ENCODE results near the gene RAB44.

RAB44 gene

GRCh38 chr6:36725581-36725980 lies 28.0 kb downstream of the RAB44 start:
- Histone ChIP-seq H3K9me3 (ENCODE audit: control insufficient read depth, low read length) (no peaks in the 10 kb centered on the region), H3K9ac (no peak overlapping the region), H3K27ac (no peak overlapping the region), H3K79me2 (no peaks in the 10 kb centered on the region), H2AFZ (no peak overlapping the region), H3K27me3 (ENCODE audit: control insufficient read depth, insufficient read depth, low read length) (no peaks in the 10 kb centered on the region), H3K36me3 (ENCODE audit: control insufficient read depth, insufficient read depth, low read length) (no peaks in the 10 kb centered on the region), H3K4me3 (ENCODE audit: low read depth, low read length) (no peak overlapping the region), H3K4me1 (no peaks in the 10 kb centered on the region), H3K4me2 (ENCODE audit: low read length) (no peak overlapping the region)
- no peak for TF ChIP-seq CTCF (IDR thresholded peaks at IDR 0.05)

- no peaks in the 10 kb centered on the region for H3K79me2 ChIP-seq
- no peak overlapping the region for H3K4me2 ChIP-seq (ENCODE audit: low read length)
- no peaks in the 10 kb centered on the region for H3K9me3 ChIP-seq (ENCODE audit: control insufficient read depth, low read length)
- H3K36me3 ChIP-seq (ENCODE audit: control insufficient read depth, insufficient read depth, low read length), result no peaks in the 10 kb centered on the region
- H3K27ac ChIP-seq, result no peak overlapping the region
- H3K4me1 ChIP-seq, result no peaks in the 10 kb centered on the region
- H3K4me3 ChIP-seq (ENCODE audit: low read depth, low read length), result no peak overlapping the region
- no peak overlapping the region for H3K9ac ChIP-seq
- H2AFZ ChIP-seq, result no peak overlapping the region
- no peaks in the 10 kb centered on the region for H3K27me3 ChIP-seq (ENCODE audit: control insufficient read depth, insufficient read depth, low read length)
- TF ChIP-seq CTCF (IDR thresholded peaks at IDR 0.05), result no peak
Measured at GRCh38 chr6:36727505-36728021, 29.9 kb downstream of the RAB44 start.

- H3K27ac ChIP-seq, result no peak overlapping the region
- no peaks in the 10 kb centered on the region for H3K27me3 ChIP-seq (ENCODE audit: control insufficient read depth, insufficient read depth, low read length)
- H3K4me2 ChIP-seq (ENCODE audit: low read length), result no peak overlapping the region
- H3K4me3 ChIP-seq (ENCODE audit: low read depth, low read length), result no peak overlapping the region
- no peak overlapping the region for H2AFZ ChIP-seq
- no peak for TF ChIP-seq CTCF (IDR thresholded peaks at IDR 0.05)
- H3K9ac ChIP-seq, result no peak overlapping the region
- H3K9me3 ChIP-seq (ENCODE audit: control insufficient read depth, low read length), result no peaks in the 10 kb centered on the region
- H3K4me1 ChIP-seq, result no peaks in the 10 kb centered on the region
- H3K36me3 ChIP-seq (ENCODE audit: control insufficient read depth, insufficient read depth, low read length), result no peaks in the 10 kb centered on the region
- no peaks in the 10 kb centered on the region for H3K79me2 ChIP-seq
Measured at GRCh38 chr6:36728289-36729160, 30.9 kb downstream of the RAB44 start.

GRCh38 chr6:36729161-36729524 lies 31.5 kb downstream of the RAB44 start:
- Histone ChIP-seq H3K79me2 (no peaks in the 10 kb centered on the region), H3K4me3 (ENCODE audit: low read depth, low read length) (no peak overlapping the region), H3K4me1 (no peaks in the 10 kb centered on the region), H2AFZ (no peak overlapping the region), H3K27me3 (ENCODE audit: control insufficient read depth, insufficient read depth, low read length) (no peaks in the 10 kb centered on the region), H3K27ac (no peak overlapping the region), H3K9ac (no peak overlapping the region), H3K9me3 (ENCODE audit: control insufficient read depth, low read length) (no peaks in the 10 kb centered on the region), H3K36me3 (ENCODE audit: control insufficient read depth, insufficient read depth, low read length) (no peaks in the 10 kb centered on the region), H3K4me2 (ENCODE audit: low read length) (no peak overlapping the region)
- no peak for TF ChIP-seq CTCF (IDR thresholded peaks at IDR 0.05)

Measured in parathyroid adenoma (tissue), 2 donors.